SK-N-SH treated with all-trans-retinoic acid at 6 μM for 48 hours (cell line): ENCODE measurements around the gene CPNE5.

Experiments used
- ARNTL ChIP-seq: fragments of 450-650 bp; formaldehyde crosslinking; IDR thresholded peaks from 2 replicates; pipeline ENCODE4 v1.5.0; 2020; ENCODE audit warnings: low read depth, mild to moderate bottlenecking, moderate library complexity, borderline replicate concordance
- GLIS3 ChIP-seq: fragments of 250-450 bp; sonication (Bioruptor Pico); IDR thresholded peaks from 2 replicates; pipeline ENCODE4 v1.5.0; 2020; ENCODE audit warnings: mild to moderate bottlenecking, moderate library complexity
- ISL1 ChIP-seq: fragments of 250-450 bp; sonication (Bioruptor Pico); IDR thresholded peaks from 2 replicates; pipeline ENCODE4 v2.1.2; 2022; ENCODE audit warnings: mild to moderate bottlenecking, moderate library complexity
- PATZ1 ChIP-seq: fragments of 250-450 bp; sonication (Bioruptor Pico); IDR thresholded peaks from 2 replicates; pipeline ENCODE4 v1.8.0; 2020; ENCODE audit warnings: mild to moderate bottlenecking, moderate library complexity, borderline replicate concordance
- POU6F1 ChIP-seq: fragments of 250-450 bp; sonication (Bioruptor Pico); IDR thresholded peaks from 2 replicates; pipeline ENCODE4 v1.8.0; 2021; ENCODE audit warnings: low read depth, mild to moderate bottlenecking, moderate library complexity, borderline replicate concordance
- PPARA ChIP-seq: fragments of 250-450 bp; sonication (Bioruptor Pico); IDR thresholded peaks from 2 replicates; pipeline ENCODE4 v1.5.0; 2020; ENCODE audit warnings: mild to moderate bottlenecking, borderline replicate concordance
- TCF4 ChIP-seq: fragments of 250-450 bp; sonication (Bioruptor Pico); IDR thresholded peaks from 2 replicates; pipeline ENCODE4 v1.8.0; 2021; ENCODE audit warnings: mild to moderate bottlenecking, moderate library complexity, borderline replicate concordance
- ZC3H10 ChIP-seq: fragments of 250-450 bp; sonication (Bioruptor Pico); IDR thresholded peaks from 2 replicates; pipeline ENCODE4 v1.5.1; 2021; ENCODE audit warnings: mild to moderate bottlenecking, moderate library complexity
- ZFP3 ChIP-seq: fragments of 250-450 bp; sonication (Bioruptor Pico); IDR thresholded peaks from 2 replicates; pipeline ENCODE4 v1.5.0; 2020; ENCODE audit warnings: mild to moderate bottlenecking, moderate library complexity
- ZNF8 ChIP-seq: fragments of 450-650 bp; formaldehyde crosslinking; IDR thresholded peaks from 2 replicates; pipeline ENCODE4 v1.5.0; 2020; ENCODE audit warnings: mild to moderate bottlenecking, moderate library complexity
- TF ChIP-seq, protein P1 (sequence below): fragments of 250-450 bp; sonication (Bioruptor Pico); IDR thresholded peaks from 2 replicates; pipeline ENCODE4 v1.5.0; 2020; ENCODE audit warnings: mild to moderate bottlenecking, moderate library complexity

DNA sequence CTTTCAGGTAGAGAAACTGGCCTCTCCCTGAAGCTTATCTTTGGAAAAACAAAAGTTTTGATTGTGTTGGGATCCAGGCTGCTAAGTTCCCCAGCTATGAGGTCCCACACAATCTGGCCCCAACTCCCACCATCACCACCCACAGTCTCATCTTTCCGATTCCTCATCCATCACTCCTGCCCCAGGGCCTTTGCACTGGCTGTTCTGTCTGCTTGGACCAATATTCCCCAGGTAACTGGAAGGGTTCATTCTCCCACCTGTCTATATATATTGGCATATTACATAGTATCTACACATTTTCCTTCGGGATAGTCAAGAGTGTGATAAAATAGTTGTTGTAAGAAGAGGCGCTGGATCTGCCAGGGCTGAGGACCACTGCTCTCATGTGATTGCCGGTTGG lies 52.0 kb downstream of the CPNE5 start:
- TF ChIP-seq ZNF8 (no peak), ISL1 (no peak), ZFP3 (CRISPR knock-in tag) (no peak), TCF4 (CRISPR knock-in tag) (no peak), ARNTL (CRISPR knock-in tag) (no peak), POU6F1 (CRISPR knock-in tag) (no peak), PPARA (CRISPR knock-in tag) (no peak), GLIS3 (no peak), PATZ1 (CRISPR knock-in tag) (no peak), ZC3H10 (CRISPR knock-in tag) (no peak)
- TF ChIP-seq, protein P1, sequence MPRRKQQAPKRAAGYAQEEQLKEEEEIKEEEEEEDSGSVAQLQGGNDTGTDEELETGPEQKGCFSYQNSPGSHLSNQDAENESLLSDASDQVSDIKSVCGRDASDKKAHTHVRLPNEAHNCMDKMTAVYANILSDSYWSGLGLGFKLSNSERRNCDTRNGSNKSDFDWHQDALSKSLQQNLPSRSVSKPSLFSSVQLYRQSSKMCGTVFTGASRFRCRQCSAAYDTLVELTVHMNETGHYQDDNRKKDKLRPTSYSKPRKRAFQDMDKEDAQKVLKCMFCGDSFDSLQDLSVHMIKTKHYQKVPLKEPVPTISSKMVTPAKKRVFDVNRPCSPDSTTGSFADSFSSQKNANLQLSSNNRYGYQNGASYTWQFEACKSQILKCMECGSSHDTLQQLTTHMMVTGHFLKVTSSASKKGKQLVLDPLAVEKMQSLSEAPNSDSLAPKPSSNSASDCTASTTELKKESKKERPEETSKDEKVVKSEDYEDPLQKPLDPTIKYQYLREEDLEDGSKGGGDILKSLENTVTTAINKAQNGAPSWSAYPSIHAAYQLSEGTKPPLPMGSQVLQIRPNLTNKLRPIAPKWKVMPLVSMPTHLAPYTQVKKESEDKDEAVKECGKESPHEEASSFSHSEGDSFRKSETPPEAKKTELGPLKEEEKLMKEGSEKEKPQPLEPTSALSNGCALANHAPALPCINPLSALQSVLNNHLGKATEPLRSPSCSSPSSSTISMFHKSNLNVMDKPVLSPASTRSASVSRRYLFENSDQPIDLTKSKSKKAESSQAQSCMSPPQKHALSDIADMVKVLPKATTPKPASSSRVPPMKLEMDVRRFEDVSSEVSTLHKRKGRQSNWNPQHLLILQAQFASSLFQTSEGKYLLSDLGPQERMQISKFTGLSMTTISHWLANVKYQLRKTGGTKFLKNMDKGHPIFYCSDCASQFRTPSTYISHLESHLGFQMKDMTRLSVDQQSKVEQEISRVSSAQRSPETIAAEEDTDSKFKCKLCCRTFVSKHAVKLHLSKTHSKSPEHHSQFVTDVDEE (CRISPR knock-in tag): no peak
